Uterus (tissue), 2 donors: ENCODE measurements around the gene PCDHB9.

Experiments
- CTCF ChIP-seq, 4 experiments: fragments of 200-600 bp in 2 of 4; fragments of 450-650 bp in 2 of 4; sonication (generic) in 2 of 4; IDR thresholded peaks; one replicate each; pipeline ENCODE4 v1.5.1; 2016 to 2019; ENCODE audit warnings: antibody characterized with exemption in 4 of 4, mild to moderate bottlenecking in 2 of 4, moderate library complexity in 1 of 4
- POLR2A ChIP-seq, 2 donors: fragments of 450-650 bp; IDR thresholded peaks; one replicate each; pipeline ENCODE4 v1.6.1; 2016; ENCODE audit warnings: antibody characterized with exemption in 2 of 2, mild to moderate bottlenecking in 1 of 2, moderate library complexity in 1 of 2

GRCh38 chr5:141150993-141151325, 36.0 kb upstream of the PCDHB9 start:
- TF ChIP-seq CTCF (IDR thresholded peaks at IDR 0.05) (no peak), POLR2A (IDR thresholded peaks at IDR 0.05) (no peak)
